IPS-18a (cell line): ENCODE results near the gene KRTAP5-1.
"Not testable (repeated sequence)": the region's sequence is repeated elsewhere in the genome, so short reads cannot be mapped to it uniquely, and the experiment has no call there.

Experiments used
- H3K27ac ChIP-seq: one replicate; pipeline ENCODE4 v1.5.1; 2013; ENCODE audit warnings: low read length
- H3K27me3 ChIP-seq: one replicate; pipeline ENCODE4 v1.6.1; 2013; ENCODE audit warnings: mild to moderate bottlenecking, low read length; ENCODE audit not compliant: control insufficient read depth, insufficient read depth
- H3K36me3 ChIP-seq: one replicate; pipeline ENCODE4 v1.6.1; 2013; ENCODE audit warnings: low read depth, low read length; ENCODE audit not compliant: control insufficient read depth
- H3K4me1 ChIP-seq: one replicate; pipeline ENCODE4 v1.6.1; 2013; ENCODE audit warnings: low read depth, low read length; ENCODE audit not compliant: control insufficient read depth
- H3K4me3 ChIP-seq: one replicate; pipeline ENCODE4 v1.5.1; 2013; ENCODE audit warnings: low read length
- H3K9ac ChIP-seq: one replicate; pipeline ENCODE4 v1.6.1; 2013; ENCODE audit warnings: mild to moderate bottlenecking, low read length, moderate library complexity
- H3K9me3 ChIP-seq: one replicate; pipeline ENCODE4 v1.6.1; 2013; ENCODE audit warnings: low read depth, low read length; ENCODE audit not compliant: control insufficient read depth

The KRTAP5-1 gene

DNA sequence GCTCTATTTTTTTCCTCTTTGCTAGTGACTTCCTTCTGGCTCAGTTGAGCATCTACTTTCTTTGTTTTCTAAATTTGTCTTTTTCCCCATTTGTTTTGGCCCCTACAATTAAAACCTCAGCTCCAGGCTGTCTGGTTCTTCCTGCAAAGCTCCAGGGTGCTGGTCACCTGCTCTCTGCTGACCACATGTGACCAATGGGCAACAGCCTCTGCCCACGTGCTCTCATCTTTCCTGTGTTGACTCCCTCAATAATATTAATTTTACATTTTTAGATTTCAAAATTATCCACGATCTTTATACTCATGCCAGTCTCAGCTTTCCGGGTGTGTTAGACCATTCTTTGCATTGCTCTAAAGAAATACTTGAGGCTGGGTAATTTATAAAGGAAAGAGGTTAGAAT, 13.3 kb upstream of the KRTAP5-1 start:
- not testable (repeated sequence) for H3K9ac ChIP-seq, H3K27ac ChIP-seq, H3K4me3 ChIP-seq, H3K36me3 ChIP-seq, H3K9me3 ChIP-seq
- Histone ChIP-seq H3K4me1 (peaks cover 21% of the 10 kb centered on the region), H3K27me3 (peaks cover 10% of the 10 kb centered on the region)

DNA sequence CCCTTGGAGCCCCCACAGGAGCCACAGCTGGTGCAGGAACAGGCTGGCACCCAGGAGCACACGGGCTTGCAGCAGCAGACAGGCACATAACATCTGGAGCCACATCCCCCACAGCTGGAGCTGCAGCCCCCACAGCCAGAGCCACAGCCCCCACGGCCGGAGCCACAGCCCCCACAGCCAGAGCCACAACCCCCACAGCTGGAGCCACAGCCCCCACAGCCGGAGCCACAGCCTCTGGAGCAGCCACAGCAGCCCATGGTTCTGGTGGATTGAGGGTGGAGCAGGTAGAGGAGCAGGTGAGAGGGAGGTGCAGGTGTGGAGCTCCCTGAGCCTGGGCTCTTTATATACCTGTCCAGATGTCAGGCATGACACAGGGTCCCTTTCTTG, 12.9 kb upstream of the KRTAP5-1 start, which contains the start of gene KRTAP5-2:
KRTAP5-2 (minus strand) TSS at position 301 of the 387 bp plus-strand sequence; CDS start at position 257, 44 bp downstream.
- Histone ChIP-seq H3K9me3 (no peaks in the 10 kb centered on the region), H3K36me3 (no peaks in the 10 kb centered on the region), H3K27ac (no peak within 1 kb of the TSS), H3K9ac (no peak within 1 kb of the TSS), H3K4me3 (no peak within 1 kb of the TSS), H3K4me1 (peaks cover 21% of the 10 kb centered on the region), H3K27me3 (peaks cover 10% of the 10 kb centered on the region)

DNA sequence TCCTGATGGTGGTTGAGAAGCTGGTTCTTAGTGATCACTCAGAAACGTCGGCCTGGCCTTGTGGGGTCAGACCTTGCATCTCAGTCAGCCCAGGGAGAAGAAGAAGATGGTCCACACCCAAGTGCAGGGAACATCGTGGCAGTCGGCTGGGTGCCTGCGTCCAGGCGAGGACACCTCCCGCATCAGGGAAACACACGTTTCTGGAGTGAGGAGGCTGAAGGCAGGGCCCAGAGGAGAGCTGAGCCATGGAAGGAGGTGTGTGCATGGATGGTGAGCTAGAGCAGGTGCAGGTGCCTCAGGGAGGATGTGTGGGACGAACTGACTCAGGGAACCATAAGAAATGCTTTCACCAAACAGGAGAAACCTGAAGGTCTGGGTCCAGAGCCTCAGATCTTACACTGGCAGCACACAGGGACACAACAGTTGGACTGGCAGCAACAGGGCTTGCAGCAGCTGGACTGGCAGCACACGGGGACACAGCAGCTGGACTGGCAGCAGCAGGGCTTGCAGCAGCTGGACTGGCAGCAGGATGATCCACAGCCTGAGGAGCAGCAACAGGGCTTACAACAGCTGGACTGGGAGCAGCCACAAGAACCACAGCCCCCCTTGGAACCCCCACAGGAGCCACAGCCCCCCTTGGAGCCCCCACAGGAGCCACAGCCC, 12.4 kb upstream of the KRTAP5-1 start:
- peaks cover 10% of the 10 kb centered on the region for H3K27me3 ChIP-seq
- no peak overlapping the region for H3K27ac ChIP-seq
- H3K9me3 ChIP-seq: no peaks in the 10 kb centered on the region
- no peaks in the 10 kb centered on the region for H3K36me3 ChIP-seq
- peaks cover 21% of the 10 kb centered on the region for H3K4me1 ChIP-seq
- no peak overlapping the region for H3K4me3 ChIP-seq
- H3K9ac ChIP-seq: no peak overlapping the region

DNA sequence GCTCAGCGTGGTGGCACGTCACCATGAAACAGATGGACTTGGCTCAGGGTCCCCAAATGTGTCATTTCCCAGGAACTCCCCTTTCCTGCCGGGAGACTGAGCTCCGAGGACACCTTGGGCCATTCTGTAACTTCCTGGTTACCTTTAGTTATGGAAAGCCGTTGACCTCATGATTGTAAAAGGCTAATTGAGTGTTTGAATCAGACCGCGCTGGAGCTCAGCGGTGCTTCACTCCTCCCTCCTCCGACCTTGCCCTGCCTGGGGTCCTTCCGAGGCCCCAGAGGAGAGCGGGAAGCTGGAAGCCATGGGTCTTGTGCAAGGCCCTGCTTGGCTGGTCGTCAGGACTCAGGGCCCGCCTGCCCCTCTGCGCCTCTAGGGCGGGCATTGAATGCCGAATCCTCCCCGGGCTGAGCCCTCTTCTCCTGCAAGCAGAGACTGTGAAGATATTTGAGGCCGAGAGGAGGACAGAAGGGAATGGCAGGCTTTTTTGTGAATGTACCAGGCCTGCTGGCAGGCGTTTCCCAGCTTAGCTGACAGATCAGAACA, 11.6 kb upstream of the KRTAP5-1 start:
- H3K4me1 ChIP-seq: peaks cover 21% of the 10 kb centered on the region
- not testable (repeated sequence) for H3K36me3 ChIP-seq, H3K9me3 ChIP-seq, H3K9ac ChIP-seq, H3K27ac ChIP-seq
- peak overlapping the region; percentile 13 for H3K4me3 ChIP-seq
- H3K27me3 ChIP-seq: peaks cover 10% of the 10 kb centered on the region

DNA sequence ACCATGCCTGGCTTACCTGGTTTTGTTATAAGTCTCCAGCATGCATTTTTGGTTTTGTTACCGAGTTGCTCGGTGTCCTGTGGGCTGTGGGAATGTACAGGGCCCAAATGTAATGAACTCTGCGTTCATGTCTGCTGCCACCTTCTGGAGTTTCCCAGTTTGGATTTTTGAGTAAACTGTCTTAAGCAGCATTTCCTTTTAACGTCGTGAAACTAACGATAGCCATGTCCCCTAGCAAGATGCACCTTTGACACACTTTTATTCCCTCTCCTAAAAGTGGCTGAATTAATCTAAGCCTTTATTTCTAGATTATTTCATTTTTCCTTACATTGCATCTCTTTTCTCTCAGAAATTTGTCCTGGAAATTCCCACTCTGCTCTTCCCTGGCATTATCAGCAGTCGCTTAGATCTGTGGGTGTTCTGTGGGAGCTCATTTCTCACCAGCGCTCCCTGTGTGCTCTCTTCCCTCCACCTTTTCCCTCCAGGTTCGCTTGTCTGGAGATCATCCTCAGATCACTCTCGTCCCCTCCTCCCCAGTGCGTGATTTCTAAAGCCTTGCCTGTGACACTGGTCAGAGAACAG, 11.0 kb upstream of the KRTAP5-1 start:
- not testable (repeated sequence) for H3K9ac ChIP-seq, H3K27ac ChIP-seq, H3K9me3 ChIP-seq, H3K36me3 ChIP-seq
- Histone ChIP-seq H3K4me3 (peak overlapping the region; percentile 13), H3K4me1 (peaks cover 21% of the 10 kb centered on the region), H3K27me3 (peaks cover 10% of the 10 kb centered on the region)

DNA sequence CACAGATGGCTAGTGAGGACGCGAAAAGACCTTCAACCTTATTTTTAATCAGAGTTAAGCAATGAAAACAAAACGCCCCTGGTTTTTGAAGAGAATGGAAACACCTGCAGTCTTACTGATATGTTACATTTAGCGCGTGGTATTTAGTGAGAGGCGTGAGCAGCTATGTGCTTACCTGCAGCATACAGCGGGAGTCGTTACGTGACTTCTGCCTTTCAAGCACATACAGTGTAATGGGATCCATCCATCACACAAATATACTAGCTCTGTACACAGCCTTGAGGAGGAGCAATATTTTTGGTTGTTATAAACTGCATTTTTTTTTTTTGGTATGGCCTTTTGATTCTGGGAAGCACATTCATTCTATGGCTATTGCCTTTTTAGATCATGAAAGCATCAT, 7.5 kb upstream of the KRTAP5-1 start:
- Histone ChIP-seq H3K4me1 (peaks cover 16% of the 10 kb centered on the region), H3K9me3 (no peaks in the 10 kb centered on the region), H3K36me3 (no peaks in the 10 kb centered on the region), H3K27ac (no peak overlapping the region), H3K9ac (no peak overlapping the region), H3K4me3 (no peak overlapping the region), H3K27me3 (peaks cover 10% of the 10 kb centered on the region)

DNA sequence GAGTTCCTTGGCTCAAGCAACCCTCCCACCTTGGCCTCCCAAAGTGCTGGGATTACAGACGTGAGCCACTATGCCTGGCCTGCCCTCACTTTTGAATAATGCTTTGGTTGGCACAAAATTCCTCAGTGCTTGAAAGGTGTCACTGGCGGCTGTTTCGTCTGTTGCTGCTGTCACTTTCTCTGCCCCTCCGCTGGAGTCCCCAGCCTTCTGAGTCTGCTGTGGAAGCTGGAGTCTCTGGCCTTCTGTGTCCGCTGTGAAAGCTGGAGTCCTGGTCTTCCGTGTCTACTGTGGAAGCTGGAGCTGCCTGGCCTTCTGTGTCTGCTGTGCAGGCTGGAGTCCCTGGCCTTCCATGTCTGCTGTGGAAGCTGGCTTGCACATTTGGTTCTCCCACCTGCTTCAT, 4.9 kb upstream of the KRTAP5-1 start:
- Histone ChIP-seq H3K27ac (no peak overlapping the region), H3K4me1 (no peaks in the 10 kb centered on the region), H3K36me3 (no peaks in the 10 kb centered on the region), H3K9ac (no peak overlapping the region), H3K27me3 (no peaks in the 10 kb centered on the region), H3K9me3 (no peaks in the 10 kb centered on the region), H3K4me3 (no peak overlapping the region)

DNA sequence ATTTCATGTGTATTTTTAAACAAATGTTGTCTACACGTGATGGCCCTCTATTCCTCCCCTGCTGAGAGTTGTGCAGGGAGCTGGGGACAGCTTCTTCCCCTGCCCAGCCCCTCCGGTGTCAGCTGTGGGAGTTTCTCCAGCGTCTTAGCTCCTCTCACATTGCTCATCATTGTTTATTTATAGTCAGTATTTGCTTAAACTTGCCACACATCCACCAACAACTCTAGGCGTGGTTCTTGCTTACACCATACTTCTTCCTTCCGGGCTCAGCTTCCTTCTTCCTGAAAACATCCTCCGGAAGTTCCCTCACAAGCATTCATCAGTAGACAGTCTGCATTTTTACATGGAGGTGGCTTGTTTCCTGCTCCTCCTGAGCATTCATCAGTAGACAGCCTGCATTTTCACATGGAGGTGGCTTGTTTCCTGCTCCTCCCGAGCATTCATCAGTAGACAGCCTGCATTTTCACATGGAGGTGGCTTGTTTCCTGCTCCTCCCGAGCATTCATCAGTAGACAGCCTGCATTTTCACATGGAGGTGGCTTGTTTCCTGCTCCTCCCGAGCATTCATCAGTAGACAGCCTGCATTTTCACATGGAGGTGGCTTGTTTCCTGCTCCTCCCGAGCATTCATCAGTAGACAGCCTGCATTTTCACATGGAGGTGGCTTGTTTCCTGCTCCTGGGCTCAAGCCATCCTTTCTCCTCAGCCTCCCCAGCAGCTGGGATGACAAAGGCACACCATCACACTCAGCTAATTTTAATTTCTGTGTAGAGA, 4.3 kb upstream of the KRTAP5-1 start:
- H3K4me1 ChIP-seq, H3K9me3 ChIP-seq, H3K27me3 ChIP-seq, H3K9ac ChIP-seq, H3K27ac ChIP-seq, H3K4me3 ChIP-seq, H3K36me3 ChIP-seq: not testable (repeated sequence)

DNA sequence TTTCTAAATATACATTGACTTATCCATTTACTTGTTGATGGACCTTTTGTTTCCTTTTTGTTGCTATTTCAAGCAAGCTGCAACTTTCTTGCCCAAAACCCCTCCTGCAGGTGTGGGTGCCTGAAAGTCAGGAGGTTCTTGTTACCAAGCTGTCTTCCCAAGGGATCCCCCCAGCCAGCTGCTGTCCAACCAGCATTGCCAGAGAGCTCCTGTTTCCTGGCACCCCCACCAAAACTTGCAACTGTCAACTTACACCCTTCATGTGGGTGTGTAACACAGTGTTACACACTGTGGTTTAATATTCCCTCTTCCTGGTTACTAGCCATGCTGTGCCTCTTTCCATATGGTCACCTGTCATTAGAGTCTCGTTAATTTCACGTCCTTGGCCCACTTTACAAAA, 1.6 kb upstream of the KRTAP5-1 start:
- Histone ChIP-seq H3K36me3 (no peaks in the 10 kb centered on the region), H3K27me3 (no peaks in the 10 kb centered on the region), H3K9ac (no peak overlapping the region), H3K4me1 (no peaks in the 10 kb centered on the region), H3K9me3 (no peaks in the 10 kb centered on the region), H3K4me3 (no peak overlapping the region), H3K27ac (no peak overlapping the region)

DNA sequence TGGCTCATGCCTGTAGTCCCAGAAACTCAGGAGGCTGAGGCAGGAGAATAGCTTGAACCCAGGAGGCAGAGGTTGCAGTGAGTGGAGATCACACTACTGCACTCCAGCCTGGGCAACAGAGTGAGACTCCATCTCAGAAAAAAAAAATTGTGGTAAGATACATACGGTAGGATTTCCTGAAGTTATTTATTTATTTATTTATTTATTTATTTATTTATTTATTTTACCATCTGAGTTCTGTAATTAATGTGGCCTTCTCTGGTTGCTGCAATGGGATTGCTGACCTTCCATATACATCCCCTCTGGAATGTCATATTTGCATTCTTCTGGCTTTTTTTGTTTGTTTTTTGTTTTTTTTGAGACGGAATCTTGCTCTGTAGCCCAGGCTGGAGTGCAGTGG, 2.2 kb downstream of the KRTAP5-1 start:
- not testable (repeated sequence) for H3K9me3 ChIP-seq

DNA sequence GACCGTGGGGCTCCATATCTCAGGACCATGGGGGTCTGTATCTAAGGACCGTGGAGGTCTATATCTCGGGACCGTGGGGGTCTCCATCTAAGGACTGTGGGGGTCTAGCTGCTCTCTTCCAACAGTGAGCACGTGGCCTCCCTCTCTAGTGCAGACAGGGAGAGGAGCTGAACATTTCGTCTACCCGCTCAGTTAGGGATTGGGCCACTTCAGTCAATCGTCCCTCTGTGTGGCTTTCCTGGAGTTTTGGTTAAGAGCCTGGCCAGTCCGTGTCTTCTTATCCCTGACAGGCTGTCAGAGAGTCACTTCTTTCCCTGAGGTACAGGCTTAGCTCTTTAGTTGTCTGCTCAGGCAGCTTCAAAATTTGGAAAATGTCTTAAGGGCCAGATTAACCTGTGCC, 3.1 kb downstream of the KRTAP5-1 start:
- Histone ChIP-seq H3K36me3 (no peaks in the 10 kb centered on the region), H3K4me1 (no peaks in the 10 kb centered on the region), H3K27me3 (no peaks in the 10 kb centered on the region), H3K27ac (no peak overlapping the region), H3K4me3 (no peak overlapping the region), H3K9me3 (no peaks in the 10 kb centered on the region), H3K9ac (no peak overlapping the region)

More for the DNA sequence above, 2.2 kb downstream of the KRTAP5-1 start:
- not testable (repeated sequence) for H3K36me3 ChIP-seq, H3K9ac ChIP-seq, H3K27ac ChIP-seq, H3K4me1 ChIP-seq, H3K27me3 ChIP-seq, H3K4me3 ChIP-seq
